Naive B cell (primary cell): ENCODE data around the gene C19orf33. TPM values are rescaled to one million over a fixed set of nuclear protein-coding genes. Genes with fewer than 3 reads are reported as not detected.
"Not testable (repeated sequence)": the region's sequence is repeated elsewhere in the genome, so short reads cannot be mapped to it uniquely, and the experiment has no call there.

Experiments
- ATAC-seq, 2 donors: fragments of 150-1000 bp; cut with Tn5 transposase; 2 replicates each; pipeline ENCODE4 v1.10.0; 2021; ENCODE audit warnings: low read depth in 2 of 2, mild to moderate bottlenecking in 2 of 2, moderate library complexity in 2 of 2
- DNase-seq: peaks from one replicate; pipeline ENCODE4 v3.0.0; 2022
- H3K27ac Mint-ChIP-seq, 6 donors: one replicate each; pipeline ENCODE4 v1.8.0; 2020 to 2022; ENCODE audit warnings: mild to moderate bottlenecking in 6 of 6, mixed read lengths in 6 of 6, moderate library complexity in 5 of 6, inconsistent platforms in 2 of 6
- H3K27me3 Mint-ChIP-seq, 3 donors: one replicate each; pipeline ENCODE4 v1.8.0; 2021 to 2022; ENCODE audit warnings: mixed read lengths in 3 of 3, mild to moderate bottlenecking in 1 of 3
- H3K36me3 Mint-ChIP-seq, 2 donors: one replicate each; pipeline ENCODE4 v1.8.0; 2020 to 2022; ENCODE audit warnings: mixed read lengths in 2 of 2, inconsistent platforms in 1 of 2, mild to moderate bottlenecking in 1 of 2
- H3K4me1 Mint-ChIP-seq, 3 donors: one replicate each; pipeline ENCODE4 v1.8.0; 2020 to 2022; ENCODE audit warnings: mixed read lengths in 3 of 3, inconsistent platforms in 1 of 3, mild to moderate bottlenecking in 1 of 3, moderate library complexity in 1 of 3
- H3K4me3 Mint-ChIP-seq, 8 donors: one replicate each; pipeline ENCODE4 v1.8.0; 2020 to 2022; ENCODE audit warnings: mild to moderate bottlenecking in 8 of 8, mixed read lengths in 8 of 8, moderate library complexity in 8 of 8, inconsistent platforms in 2 of 8
- H3K9me3 Mint-ChIP-seq, 7 donors: one replicate each; pipeline ENCODE4 v1.8.0; 2020 to 2022; ENCODE audit warnings: mixed read lengths in 7 of 7, mild to moderate bottlenecking in 5 of 7, inconsistent platforms in 2 of 7, moderate library complexity in 1 of 7
- polyA plus RNA-seq, 6 donors: library from polyadenylated mRNA; unstranded; fragments of 300-500 nt; fragmentation: Illumina TruSeq; gene quantifications; one replicate each; pipeline ENCODE4 v1.2.3, GENCODE V29; 2021; ENCODE audit warnings: low read depth in 6 of 6

C19orf33 gene
- polyA plus RNA-seq, 6 donors from 2014 or later, result 1.1 to 3.9 (median 1.2) TPM; not detected in 3

DNA sequence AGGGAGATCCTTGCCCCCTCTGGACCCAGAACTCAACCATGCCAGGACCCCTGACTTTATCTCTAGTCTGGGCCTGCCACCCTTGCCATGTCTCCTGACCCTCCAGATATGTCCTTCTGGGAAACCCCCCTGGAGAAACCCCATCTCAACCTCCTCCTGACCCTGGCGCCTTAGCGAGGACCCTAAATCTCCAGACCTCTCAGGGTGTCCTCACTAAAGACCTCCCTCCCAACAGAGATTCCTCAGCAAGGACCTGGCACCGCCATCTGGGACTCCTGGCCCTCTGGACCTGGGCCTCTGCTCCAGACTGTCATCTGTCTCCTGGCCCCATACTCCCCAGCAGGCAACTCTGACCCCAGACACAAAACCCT, 16.9 kb downstream of the C19orf33 start:
- H3K4me1 Mint-ChIP-seq, result peaks cover 30 to 44% (median 40%) of the 10 kb centered on the region in 3 donors
- DNase-seq (no peak), ATAC-seq (no peak)
- peak overlapping the region in 3 of 6 donors; percentile 38 to 60 (median 48) for H3K27ac Mint-ChIP-seq
- H3K36me3 Mint-ChIP-seq, result peaks cover 0 to 8% of the 10 kb centered on the region in 2 donors
- no peaks in the 10 kb centered on the region for H3K9me3 Mint-ChIP-seq
- H3K27me3 Mint-ChIP-seq, result no peaks in the 10 kb centered on the region
- H3K4me3 Mint-ChIP-seq, result peak overlapping the region; percentile 82 to 92 (median 85)

DNA sequence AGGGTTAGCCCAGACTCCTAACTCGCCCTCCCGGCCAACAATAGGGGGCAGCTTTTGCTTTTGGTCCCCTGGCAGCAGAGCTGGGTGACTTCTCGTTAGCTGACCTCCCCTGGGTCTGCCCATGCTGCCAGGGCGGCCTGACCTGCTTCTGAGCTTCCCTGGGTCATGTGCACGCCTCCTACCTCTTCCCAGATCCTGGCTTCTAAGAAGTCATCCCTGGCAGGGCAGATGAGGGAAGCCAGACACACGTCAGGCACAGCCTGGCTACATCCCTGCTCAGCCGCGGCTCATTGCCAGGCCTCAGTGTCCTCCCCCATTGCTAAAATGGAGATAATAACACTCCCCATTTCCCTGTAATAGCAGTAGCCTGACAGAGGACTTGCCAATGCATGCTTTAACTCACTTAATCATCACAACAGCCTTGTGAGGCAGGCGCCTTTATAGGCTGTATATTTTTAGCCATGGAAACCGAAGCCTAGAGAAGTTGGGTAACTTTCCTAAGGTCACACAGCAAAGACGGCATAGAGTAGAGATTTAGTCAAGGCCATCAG, 17.7 kb downstream of the C19orf33 start:
- no peak for ATAC-seq
- H3K4me1 Mint-ChIP-seq, result peaks cover 23 to 36% (median 36%) of the 10 kb centered on the region in 3 donors
- H3K9me3 Mint-ChIP-seq, result no peaks in the 10 kb centered on the region
- peaks cover 0 to 8% of the 10 kb centered on the region in 2 donors for H3K36me3 Mint-ChIP-seq
- no peak for DNase-seq
- H3K4me3 Mint-ChIP-seq, result peak overlapping the region in 5 of 8 donors; percentile 12 to 86 (median 76)
- no peaks in the 10 kb centered on the region for H3K27me3 Mint-ChIP-seq
- H3K27ac Mint-ChIP-seq, result no peak overlapping the region

DNA sequence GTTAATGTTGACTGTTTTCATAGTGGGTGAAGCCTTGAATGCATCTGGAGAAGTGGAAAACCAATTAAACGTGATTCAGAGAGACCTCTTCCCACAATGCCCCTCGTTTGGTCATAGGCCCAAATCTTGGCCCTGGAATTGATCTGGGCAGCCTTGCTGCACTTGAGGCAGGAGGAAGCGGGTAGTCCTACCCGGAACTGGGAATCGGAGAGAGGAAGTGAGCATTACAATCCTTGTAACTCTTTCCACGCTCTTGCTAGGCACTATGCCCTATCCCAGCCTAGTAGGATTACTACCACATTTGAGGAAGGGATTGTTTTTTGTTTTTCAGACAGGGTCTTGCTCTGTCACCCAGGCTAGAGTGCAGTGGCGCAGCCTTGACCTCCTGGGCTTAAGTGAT, 19.2 kb downstream of the C19orf33 start:
- peak overlapping the region in 2 of 6 donors; percentile 16 to 48 for H3K27ac Mint-ChIP-seq
- H3K36me3 Mint-ChIP-seq, result peaks cover 6 to 18% of the 10 kb centered on the region in 2 donors
- DNase-seq, result no peak
- no peaks in the 10 kb centered on the region for H3K9me3 Mint-ChIP-seq
- H3K4me3 Mint-ChIP-seq, result peak overlapping the region in 1 of 8 donors; percentile 34
- no peak for ATAC-seq
- no peaks in the 10 kb centered on the region for H3K27me3 Mint-ChIP-seq
- peaks cover 15 to 27% (median 24%) of the 10 kb centered on the region in 3 donors for H3K4me1 Mint-ChIP-seq

DNA sequence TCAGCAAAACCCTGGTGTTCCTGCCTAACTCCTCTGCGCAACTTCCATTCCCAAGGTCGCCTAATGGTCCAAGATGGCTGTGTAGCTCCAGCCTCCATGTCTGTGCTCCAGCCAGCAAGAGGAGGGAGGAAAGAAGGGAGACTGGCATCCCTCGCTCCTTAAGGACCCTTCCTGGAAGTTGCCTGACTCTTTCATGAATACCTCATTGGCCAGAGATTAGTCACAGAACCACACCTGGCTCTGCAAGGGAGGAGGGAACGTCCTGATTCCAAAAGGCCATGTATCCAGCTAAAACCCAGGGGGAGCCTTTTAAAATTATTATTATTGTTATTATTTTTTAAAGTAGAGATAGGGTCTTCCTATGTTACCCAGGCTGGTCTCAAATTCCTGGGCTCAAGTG, 20.4 kb downstream of the C19orf33 start:
- DNase-seq (no peak), ATAC-seq (no peak)
- no peaks in the 10 kb centered on the region for H3K9me3 Mint-ChIP-seq
- peak overlapping the region in 1 of 8 donors; percentile 44 for H3K4me3 Mint-ChIP-seq
- no peak overlapping the region for H3K27ac Mint-ChIP-seq
- H3K36me3 Mint-ChIP-seq, result peaks cover 6 to 18% of the 10 kb centered on the region in 2 donors
- peaks cover 12 to 16% (median 12%) of the 10 kb centered on the region in 3 donors for H3K4me1 Mint-ChIP-seq
- no peaks in the 10 kb centered on the region for H3K27me3 Mint-ChIP-seq

DNA sequence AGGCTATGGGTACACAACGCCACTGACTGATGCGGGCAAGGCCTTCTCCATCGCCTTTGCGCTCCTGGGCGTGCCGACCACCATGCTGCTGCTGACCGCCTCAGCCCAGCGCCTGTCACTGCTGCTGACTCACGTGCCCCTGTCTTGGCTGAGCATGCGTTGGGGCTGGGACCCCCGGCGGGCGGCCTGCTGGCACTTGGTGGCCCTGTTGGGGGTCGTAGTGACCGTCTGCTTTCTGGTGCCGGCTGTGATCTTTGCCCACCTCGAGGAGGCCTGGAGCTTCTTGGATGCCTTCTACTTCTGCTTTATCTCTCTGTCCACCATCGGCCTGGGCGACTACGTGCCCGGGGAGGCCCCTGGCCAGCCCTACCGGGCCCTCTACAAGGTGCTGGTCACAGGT, 22.5 kb downstream of the C19orf33 start:
- Mint-ChIP-seq H3K4me3 (no peak overlapping the region), H3K4me1 (peaks cover 0 to 6% (median 0%) of the 10 kb centered on the region in 3 donors), H3K27me3 (no peaks in the 10 kb centered on the region), H3K27ac (no peak overlapping the region), H3K9me3 (no peaks in the 10 kb centered on the region), H3K36me3 (peaks cover 6 to 18% of the 10 kb centered on the region in 2 donors)
- DNase-seq (no peak), ATAC-seq (no peak)

DNA sequence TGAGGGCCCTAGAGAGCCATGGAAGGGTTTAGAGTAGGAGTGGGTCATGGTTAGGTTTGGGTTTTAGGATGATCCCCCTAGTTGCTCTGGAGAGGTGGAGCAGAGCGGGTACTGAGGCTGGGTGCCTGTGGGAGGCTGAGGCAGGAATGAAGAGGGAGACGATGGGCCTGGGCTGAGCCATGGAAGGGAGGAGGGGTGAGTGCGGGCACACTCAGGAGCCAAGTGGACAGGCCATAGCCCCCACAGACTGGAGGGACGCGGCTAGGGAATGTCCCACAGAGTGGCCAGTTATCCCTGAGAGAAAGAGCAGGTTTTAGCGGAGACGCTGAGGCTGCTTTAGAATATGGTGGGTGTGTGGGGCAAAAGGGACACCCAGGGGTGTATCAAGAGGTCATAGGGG, 25.6 kb downstream of the C19orf33 start:
- no peaks in the 10 kb centered on the region for H3K27me3 Mint-ChIP-seq
- DNase-seq, result no peak
- H3K36me3 Mint-ChIP-seq, result peaks cover 6 to 18% of the 10 kb centered on the region in 2 donors
- H3K4me3 Mint-ChIP-seq, result no peak overlapping the region
- H3K9me3 Mint-ChIP-seq, result no peaks in the 10 kb centered on the region
- H3K4me1 Mint-ChIP-seq, result peaks cover 0 to 4% (median 0%) of the 10 kb centered on the region in 3 donors
- ATAC-seq, result no peak
- H3K27ac Mint-ChIP-seq, result peak overlapping the region in 2 of 6 donors; percentile 42 to 47

DNA sequence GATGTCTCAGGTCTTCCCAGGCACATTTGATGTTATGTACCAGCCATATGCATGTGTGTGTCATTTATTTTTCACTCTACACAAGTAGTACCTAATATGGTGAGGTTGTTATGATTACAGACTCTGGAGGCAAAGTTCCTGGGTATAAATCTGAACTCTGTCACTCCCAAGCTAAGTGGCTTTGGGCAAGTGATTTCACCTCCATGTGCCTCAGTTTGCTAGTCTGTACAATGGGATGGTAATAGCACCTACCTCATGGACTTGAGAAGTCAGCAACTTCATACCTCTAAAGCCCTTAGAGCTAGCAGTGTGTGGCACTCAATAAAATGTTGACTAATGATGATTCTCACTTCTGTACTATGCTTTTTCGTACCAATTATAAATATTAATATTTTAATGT, 27.7 kb downstream of the C19orf33 start:
- no peak overlapping the region for H3K27ac Mint-ChIP-seq
- DNase-seq (no peak), ATAC-seq (no peak)
- peaks cover 5 to 10% (median 9%) of the 10 kb centered on the region in 3 donors for H3K4me1 Mint-ChIP-seq
- no peaks in the 10 kb centered on the region for H3K9me3 Mint-ChIP-seq
- H3K4me3 Mint-ChIP-seq, result no peak overlapping the region
- H3K36me3 Mint-ChIP-seq, result peaks cover 6 to 10% of the 10 kb centered on the region in 2 donors
- no peaks in the 10 kb centered on the region for H3K27me3 Mint-ChIP-seq

DNA sequence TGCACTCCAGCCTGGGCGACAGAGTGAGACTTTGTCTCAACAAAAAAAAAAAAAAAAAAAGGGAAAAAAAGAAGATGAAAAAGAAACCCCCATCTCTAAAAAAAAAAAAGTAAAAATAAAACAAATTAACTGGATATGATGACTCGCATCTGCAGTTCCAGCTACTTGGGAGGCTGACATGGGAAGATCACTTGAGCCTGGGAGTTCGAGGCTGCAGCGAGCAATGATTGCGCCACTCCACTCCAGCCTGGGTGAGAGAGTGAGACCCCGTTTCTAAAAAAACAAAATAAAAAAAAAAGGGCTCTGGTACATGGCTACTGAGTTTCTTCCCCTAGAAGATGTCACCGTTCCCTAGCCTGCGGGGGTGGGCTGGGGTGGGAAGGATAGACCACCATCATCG, 29.2 kb downstream of the C19orf33 start:
- DNase-seq (no peak), ATAC-seq (no peak)
- Mint-ChIP-seq H3K4me3 (peak overlapping the region in 1 of 8 donors; percentile 27), H3K27ac (no peak overlapping the region), H3K27me3 (no peaks in the 10 kb centered on the region), H3K36me3 (no peaks in the 10 kb centered on the region), H3K4me1 (peaks cover 12 to 16% (median 15%) of the 10 kb centered on the region in 3 donors), H3K9me3 (no peaks in the 10 kb centered on the region)

DNA sequence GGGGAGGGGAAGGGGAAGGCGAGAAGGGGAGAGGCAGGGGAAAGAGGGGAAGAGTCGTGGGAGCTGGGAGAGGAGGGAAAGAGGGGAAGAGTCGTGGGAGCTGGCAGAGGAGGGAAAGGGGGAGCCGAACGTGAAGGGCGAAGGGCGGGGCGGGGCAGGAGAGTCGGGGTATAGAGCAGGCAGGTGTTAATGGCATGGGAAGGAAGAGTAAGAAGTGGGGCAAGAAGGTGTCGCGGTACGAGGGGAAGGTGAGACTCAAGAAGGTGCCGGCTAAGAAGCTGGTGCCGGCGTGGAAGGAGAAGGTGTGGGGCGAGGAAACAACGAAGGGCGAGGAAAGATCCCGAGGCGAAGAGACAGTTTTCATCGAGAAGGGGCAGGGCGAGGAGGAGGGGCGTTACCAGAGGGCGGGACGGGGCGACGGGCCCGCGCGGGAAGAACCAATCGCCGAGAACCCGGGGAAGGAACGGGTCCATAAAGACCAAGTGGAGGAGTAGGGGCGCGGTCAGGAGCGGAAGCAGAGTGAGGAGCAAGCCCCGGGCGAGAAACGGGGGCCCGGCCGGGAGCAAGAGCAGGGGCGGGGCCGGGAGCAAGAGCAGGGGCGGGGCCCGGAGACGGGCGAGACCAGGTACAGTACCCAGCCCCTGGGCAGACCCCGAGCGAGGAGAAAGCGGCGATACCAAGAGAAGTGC, 32.0 kb downstream of the C19orf33 start:
- peak; percentile 92 for DNase-seq
- Mint-ChIP-seq H3K4me3 (peak overlapping the region; percentile 90 to 99 (median 98)), H3K27me3 (no peaks in the 10 kb centered on the region), H3K4me1 (peaks cover 17 to 26% (median 21%) of the 10 kb centered on the region in 3 donors), H3K9me3 (no peaks in the 10 kb centered on the region), H3K36me3 (no peaks in the 10 kb centered on the region), H3K27ac (peak overlapping the region; percentile 92 to 100 (median 99))
- ATAC-seq, result peak; percentile 64 to 66

DNA sequence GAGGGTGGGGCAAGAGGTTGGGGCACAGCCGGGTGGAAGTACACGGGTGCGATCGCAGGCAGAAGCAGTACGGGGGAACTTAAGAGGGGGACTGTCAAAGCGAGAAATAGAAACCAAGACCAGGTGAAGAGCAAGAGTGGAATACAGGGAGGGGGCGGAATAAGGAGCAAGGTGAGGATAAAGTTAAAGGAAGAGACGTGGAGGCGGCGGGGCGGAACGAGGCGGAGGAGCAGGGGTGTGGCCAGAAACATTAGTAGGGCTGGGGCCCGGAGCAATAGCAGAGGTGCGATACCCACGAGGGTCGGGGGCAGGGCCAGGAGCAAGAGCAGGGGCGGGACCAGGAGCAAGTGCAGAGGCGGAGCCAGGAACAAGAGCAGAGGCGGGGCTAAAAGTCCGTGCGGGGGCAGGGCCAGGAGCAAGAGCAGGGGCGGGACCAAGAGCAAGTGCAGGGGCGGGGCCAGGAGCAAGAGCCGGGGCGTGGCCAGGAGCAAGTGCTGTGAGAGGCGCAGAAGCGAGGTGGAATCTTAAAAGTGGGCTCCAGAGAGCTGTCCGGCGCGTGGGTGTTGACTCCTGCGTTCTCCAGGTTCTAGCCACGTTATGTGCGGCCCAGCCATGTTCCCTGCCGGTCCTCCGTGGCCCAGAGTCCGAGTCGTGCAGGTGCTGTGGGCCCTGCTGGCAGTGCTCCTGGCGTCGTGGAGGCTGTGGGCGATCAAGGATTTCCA, 32.7 kb downstream of the C19orf33 start:
- Mint-ChIP-seq H3K4me1 (peaks cover 17 to 28% (median 24%) of the 10 kb centered on the region in 3 donors), H3K27me3 (no peaks in the 10 kb centered on the region), H3K4me3 (peak overlapping the region; percentile 90 to 99 (median 98)), H3K36me3 (no peaks in the 10 kb centered on the region), H3K9me3 (no peaks in the 10 kb centered on the region), H3K27ac (peak overlapping the region; percentile 92 to 100 (median 99))
- DNase-seq, result peak; percentile 94
- peak; percentile 47 to 55 for ATAC-seq

DNA sequence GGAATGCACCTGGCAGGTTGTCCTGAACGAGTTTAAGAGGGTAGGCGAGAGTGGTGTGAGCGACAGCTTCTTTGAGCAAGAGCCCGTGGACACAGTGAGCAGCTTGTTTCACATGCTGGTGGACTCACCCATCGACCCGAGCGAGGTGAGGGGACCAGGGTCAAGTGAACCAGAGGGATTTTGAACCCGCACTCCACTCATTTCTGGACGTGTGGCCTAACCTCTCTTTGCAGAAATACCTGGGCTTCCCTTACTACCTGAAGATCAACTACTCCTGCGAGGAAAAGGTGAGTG, 33.3 kb downstream of the C19orf33 start:
- no peak for ATAC-seq
- no peaks in the 10 kb centered on the region for H3K27me3 Mint-ChIP-seq
- H3K36me3 Mint-ChIP-seq, result no peaks in the 10 kb centered on the region
- H3K27ac Mint-ChIP-seq, result peak overlapping the region; percentile 92 to 100 (median 99)
- no peak for DNase-seq
- peak overlapping the region; percentile 90 to 99 (median 98) for H3K4me3 Mint-ChIP-seq
- H3K9me3 Mint-ChIP-seq, result no peaks in the 10 kb centered on the region
- H3K4me1 Mint-ChIP-seq, result peaks cover 17 to 28% (median 24%) of the 10 kb centered on the region in 3 donors

DNA sequence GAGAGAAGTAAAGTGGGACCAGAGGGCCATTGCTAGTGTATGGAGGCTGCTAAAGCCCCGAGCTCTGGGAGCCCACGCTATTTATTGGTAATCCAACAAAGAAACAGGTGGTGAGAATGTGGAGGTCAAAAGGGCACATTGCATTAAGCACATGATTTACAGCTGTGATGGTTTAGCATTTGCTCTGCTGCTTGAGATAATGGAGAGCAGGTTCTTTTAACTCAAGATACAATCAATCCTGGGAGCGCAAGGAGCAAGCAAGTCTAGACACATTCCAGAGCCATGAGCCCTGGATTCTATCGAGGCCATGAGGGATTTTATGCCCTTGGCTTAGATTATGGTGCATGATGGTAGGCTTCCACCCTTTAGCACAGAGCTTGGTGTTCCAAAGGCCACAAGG, 35.0 kb downstream of the C19orf33 start:
- not testable (repeated sequence) for H3K27ac Mint-ChIP-seq, DNase-seq, H3K9me3 Mint-ChIP-seq, ATAC-seq, H3K27me3 Mint-ChIP-seq, H3K36me3 Mint-ChIP-seq
- peaks cover 21 to 36% (median 24%) of the 10 kb centered on the region in 3 donors for H3K4me1 Mint-ChIP-seq
- peak overlapping the region in 4 of 8 donors; percentile 3 to 59 (median 40) for H3K4me3 Mint-ChIP-seq

DNA sequence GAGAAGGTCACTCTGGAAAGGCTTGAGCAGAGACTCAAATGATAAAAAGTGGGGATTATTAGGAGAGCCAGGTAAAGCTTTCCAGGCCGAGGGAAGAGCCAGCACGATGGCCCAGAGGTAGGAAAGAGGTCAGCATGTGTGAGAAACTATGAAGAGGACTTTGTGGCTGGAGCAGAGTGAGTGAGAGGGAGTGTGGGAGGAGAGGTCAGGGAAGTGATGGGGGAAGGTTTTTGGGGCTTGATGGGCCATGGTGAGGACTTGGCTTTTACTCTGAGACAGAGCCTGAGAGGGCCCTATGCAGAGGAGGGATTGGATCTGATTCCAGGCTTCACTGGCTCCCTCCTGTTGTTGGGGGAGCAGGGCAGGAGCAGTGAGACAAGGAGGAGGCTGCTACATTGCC, 36.9 kb downstream of the C19orf33 start:
- Mint-ChIP-seq H3K4me1 (peaks cover 21 to 35% (median 22%) of the 10 kb centered on the region in 3 donors), H3K27me3 (no peaks in the 10 kb centered on the region), H3K4me3 (no peak overlapping the region), H3K36me3 (peaks cover 0 to 3% of the 10 kb centered on the region in 2 donors), H3K9me3 (no peaks in the 10 kb centered on the region), H3K27ac (peak overlapping the region in 3 of 6 donors; percentile 36 to 78 (median 76))
- DNase-seq (no peak), ATAC-seq (no peak)
